ENCODE results near the gene NNMT.
A peak's percentile ranks its signal among the peaks of the same experiment; 100 is the strongest.
"Not testable (repeated sequence)": the region's sequence is repeated elsewhere in the genome, so short reads cannot be mapped to it uniquely, and the experiment has no call there.

NNMT gene

DNA sequence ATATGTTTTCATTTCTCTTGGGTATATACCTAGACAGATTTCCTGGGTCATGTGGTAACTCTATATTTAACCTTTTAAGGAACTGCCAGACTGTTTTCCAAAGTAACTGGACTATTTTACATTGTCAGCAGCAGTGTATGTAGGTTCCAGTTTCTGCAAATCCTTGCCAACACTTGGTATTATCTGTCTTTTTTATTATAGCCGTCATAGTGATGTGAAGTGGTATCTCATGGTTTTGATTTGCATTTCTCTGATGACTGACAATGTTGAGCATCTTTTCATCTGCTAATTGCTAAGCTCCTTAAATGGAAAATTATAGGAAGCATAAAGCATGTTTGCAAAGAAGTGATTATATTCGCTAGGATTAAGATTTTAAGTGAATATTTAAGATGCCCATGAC is 13.9 kb downstream of the NNMT start:
- DNase-seq (ENCODE audit: low spot score): no peak

DNA sequence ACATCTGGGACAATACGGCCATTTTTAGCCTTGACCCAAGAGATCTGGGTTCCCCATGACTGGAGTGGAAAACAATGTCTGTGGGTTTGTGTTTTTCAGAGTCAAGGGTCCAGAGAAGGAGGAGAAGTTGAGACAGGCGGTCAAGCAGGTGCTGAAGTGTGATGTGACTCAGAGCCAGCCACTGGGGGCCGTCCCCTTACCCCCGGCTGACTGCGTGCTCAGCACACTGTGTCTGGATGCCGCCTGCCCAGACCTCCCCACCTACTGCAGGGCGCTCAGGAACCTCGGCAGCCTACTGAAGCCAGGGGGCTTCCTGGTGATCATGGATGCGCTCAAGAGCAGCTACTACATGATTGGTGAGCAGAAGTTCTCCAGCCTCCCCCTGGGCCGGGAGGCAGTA is 15.7 kb downstream of the NNMT start:
- DNase-seq (ENCODE audit: low spot score): no peak

DNA sequence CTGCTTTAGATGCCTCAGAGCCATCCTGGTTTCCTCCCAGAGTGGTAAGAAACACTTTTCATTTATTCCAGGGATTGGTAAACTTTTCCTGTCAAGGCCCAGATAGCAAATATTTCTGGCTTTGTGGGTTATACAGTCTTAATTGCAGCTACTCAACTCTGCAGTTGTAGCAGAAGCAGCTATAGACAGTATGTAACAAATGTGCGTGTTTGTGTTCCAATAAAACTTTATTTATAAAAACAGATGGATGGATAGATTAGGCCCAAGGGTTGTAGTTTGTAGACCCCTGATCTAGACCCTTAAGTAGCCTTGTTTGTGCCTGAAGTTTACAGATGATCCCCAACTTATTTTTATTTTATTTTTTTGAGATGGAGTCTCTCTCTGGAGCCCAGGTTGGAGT is 17.9 kb downstream of the NNMT start:
- DNase-seq (ENCODE audit: low spot score): no peak

DNA sequence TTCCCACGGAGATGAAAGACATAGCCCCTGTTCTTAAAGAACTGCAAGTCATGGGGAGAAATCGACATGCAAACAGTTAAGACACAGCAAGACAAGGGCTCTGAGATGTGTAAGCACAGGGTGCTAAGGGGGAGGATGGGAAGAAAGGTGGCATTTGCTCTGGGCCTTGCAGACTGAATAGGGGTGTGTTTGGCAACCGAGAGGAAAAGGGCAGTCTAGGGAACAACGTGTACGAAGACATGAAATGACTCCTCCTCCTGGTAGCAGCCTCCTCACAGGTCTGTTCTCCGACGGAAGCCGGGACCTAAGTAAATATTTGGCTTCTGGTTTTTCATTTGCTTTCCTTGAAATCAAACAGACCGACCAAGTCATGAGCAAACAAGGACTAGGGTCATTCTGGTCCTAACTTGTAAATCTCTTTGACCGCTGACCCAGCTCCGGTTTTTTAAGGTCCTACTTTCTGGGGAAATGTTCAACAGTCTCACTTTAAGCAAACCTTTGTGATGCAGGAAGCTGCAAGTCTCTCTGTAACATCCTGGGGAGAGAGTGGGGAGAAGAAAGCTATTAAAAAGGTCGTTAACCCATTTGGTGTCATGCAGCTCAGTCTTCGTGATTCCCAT is 19.7 kb downstream of the NNMT start:
- no peak for DNase-seq (ENCODE audit: low spot score)

DNA sequence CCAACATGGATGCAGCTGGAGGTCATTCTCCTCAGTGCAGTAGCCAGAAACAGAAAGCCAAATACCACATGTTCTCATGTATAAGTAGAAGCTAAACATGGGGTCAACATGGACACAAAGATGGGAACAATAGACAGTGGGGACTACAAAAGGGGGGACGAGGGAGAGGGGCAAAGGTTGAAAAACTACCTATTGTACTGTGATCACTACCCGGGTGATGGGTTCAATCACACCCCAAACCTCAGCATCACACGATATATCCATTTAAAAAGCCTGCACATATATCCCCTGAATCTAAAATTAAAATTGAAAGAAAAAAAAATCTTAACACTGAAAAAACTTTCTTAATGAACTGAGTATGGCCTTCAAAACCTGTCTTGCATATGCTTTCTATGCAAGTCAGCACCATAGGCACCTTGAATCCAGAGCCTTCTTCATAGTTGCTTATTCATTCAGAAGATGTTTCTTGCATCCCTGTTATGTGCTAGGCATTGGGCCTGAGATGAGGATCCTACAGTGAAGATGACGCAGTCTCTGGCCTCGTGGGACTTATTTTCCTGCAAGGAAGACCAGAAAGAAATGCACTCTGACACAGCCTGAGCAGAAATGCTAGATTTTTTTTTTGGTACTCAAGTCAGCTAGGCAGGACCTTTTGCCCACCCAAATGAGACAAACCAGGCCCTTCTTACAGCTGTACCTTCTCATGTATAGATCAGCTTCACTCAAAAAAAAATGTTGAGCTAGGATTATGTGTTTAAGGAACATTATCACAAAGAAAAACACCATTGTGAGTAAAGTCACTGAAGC is 21.0 kb downstream of the NNMT start:
- DNase-seq (ENCODE audit: low spot score): no peak

DNA sequence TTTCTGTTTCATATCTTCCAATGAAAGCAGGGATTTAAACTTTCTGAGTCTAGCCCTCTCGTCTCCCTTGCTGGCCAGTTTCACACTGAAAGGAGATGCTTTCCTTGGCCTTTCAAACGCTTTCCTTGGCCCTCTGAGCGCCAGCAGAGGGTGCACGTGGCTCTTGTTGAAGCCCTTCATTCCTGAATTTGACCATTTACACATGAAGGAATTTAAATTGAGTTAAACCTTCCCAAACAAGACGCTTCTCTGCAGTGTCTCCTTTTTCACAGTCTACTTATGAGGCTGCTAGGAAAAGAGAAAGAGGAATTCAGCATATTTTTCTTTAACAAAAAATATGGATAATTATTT is 21.6 kb downstream of the NNMT start:
- no peak for DNase-seq (ENCODE audit: low spot score)

DNA sequence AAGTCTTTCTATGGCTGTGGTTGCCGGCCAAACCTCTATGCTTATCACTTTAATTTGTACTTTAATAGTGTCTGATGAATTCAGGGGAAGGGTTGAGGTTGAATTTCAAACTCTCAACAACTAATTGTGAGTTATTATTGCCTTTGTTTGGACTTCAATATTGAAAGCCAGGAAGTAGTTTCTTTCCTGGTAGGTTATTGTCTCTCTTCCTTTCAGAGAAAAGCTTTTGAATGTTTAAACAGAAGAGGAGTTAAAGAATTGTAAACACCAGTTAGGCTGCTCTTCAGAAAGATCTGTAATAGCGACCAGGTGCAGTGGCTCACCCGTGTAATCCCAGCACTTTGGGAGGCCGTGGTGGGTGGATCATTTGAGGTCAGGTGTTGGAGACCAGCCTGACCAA is 22.2 kb downstream of the NNMT start:
- DNase-seq (ENCODE audit: low spot score): no peak

DNA sequence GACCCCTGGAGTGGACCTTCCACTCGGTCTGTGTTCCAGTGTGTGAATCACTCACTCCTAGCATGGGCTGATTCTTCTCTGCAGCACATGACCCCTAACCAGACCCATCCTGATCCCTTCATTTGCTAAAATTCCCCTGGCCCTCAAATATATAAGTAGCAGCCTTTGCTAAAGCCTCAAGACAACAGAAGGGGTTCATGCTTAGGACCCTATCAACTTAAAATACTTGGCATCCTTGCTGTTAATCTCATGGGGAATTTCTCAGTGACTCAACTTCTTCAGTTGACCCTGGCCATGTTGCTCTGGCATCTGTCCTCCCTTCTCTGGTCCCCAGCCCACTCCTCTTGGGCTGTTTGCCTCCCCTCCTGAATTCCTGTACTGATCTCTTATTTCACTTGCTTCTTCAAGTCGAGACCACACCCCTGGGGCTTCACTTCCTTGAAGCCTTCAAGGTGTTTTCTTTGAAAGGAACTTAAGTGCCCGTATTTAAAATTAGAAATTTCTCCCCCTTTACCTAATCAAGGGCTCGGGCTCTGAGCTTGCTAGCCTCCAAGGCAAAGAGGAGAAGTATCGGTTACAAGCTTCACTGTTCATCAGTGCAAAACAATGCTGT is 23.6 kb downstream of the NNMT start:
- DNase-seq (ENCODE audit: low spot score): no peak

DNA sequence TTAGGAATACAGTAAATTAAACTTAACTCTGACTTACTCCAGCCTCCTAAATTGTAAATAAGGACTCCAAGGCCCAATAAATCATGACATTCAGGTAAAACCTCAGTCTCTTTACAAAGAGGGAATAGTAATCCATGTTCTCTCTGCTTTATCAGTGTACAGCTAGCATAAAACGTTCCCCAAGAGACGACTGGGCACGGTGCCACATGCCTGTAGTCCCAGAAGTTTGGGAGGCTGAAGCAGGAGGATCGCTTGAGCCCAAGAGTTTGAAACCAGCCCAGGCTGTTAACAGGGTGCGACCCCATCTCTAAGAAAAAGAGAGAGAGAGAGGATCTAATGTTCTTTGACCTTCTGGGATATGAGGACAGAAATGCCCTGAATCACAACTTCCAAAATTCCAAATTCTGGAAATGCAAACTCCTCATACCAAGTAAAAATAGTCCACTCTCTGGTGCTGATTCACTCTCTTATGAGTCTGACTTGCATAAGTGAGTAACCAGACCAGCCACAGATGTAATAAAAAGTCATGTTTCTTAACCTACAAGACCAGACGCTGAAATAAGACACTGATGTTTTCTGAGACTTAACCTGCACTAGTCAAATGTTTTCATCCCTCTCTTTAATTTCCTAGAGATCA is 25.5 kb downstream of the NNMT start:
- no peak for DNase-seq (ENCODE audit: low spot score)

DNA sequence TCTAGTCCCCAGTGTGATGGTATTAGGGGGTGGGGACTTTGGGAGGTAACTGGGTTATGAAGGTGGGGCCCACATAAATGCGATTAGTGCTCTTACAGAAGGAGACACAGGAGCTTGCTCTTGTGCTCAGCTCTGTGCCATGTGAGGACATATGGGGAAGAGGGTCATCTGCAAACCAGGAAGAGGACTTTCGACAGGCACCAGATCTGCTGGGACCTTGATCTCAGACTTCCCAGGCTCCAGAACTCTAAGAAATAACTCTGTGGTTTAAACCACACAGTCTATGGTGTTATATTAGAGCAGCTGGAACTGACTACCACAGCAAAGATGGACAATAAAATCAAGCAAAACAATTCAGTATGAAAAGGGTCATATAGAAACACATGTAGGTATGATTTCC is 26.7 kb downstream of the NNMT start:
- DNase-seq (ENCODE audit: low spot score): no peak

DNA sequence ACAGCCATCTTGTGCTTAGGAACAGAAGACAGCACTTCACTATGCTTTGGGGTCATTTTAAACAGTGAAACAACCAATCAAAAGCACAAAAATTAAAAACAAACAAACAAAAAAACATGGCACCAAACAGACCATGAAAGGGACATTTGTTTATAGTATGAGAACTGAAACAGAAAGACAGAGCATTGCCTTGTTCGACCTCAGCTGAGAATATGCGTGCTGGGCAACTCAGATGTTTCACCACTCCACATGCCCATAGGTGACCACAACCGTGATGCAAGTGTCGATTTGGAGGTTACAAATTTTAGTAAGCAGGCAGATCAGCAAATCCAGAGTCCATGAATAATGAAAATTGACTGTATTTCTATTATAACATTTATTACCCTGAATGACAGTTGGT is 30.0 kb downstream of the NNMT start:
- DNase-seq (ENCODE audit: low spot score): no peak

DNA sequence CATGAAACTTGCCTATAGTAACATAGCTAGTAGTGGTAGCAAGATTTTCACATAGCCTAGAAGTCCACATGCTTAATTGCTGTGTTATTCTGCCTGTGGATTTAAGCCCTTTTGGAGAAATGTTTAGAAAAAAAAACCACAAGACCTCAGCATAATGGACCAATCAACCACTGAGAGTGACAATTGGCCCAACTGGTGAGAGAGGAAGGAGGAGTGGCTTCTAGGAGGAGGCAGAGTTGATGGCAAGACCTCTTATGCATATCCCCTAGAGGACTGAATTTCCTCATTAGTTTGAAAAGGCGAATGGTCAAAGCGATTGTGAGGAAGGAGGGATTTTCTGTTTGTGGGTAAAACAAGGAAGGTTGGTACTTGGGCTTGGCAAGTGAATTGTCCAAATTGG is 30.6 kb downstream of the NNMT start:
- no peak for DNase-seq (ENCODE audit: low spot score)

DNA sequence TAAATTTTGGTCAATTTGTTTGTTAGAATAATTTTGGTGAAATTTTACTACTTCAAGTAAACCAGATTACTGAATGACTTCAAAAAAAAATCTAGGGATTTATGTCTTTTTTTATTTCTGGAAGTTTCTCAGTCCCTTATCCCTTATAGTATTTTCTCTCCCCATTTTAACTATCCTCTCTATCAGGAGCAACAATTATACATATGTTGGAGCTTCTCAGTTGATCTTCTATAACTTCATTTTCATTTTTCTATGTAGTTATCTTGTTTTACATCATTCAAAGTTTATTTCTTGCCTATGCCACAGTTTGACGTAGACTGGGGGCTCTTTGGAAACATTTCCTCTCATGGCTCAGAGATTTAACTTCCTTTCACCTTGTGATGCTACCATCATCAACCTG is 34.2 kb downstream of the NNMT start:
- DNase-seq (ENCODE audit: low spot score): no peak

DNA sequence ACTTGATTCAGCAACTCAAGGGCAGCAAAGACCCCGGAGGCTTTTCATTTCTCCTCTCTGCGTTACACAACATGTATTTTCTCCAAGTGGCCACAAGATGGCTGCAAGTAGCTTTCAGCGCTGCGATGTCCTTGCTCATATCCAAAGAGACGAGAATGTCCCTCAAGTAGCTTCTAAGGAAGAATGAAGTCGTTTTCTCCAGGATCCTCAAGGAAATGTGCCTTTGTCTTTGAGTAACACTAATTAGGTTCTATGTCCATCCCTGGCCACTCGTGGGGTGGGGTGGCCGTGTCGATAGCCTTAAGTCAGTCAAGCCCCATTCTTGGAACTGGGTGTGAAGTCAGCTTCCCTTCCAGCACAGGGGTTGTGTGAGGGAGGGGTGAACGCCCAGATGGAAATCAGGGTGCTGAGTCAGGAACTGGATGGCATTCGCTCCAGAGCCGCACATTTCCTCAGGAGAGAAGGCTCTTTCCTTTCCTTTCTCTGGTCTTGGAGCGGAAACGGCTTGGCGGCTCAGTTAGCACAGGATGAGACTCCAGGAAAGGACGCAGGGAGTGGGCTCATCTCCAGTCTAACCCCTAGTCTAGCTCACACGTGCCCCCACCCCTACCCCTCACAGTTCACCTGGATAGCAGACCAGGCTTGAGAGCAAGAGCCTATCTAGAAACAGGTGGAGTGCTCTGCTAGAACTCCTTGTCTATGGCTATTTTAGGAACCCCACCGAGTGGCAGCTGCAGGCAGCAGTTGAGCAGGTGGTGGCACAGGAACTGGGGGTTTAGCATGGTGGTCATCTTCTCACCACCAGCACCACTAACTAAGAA is 44.3 kb downstream of the NNMT start:
- DNase-seq (ENCODE audit: low spot score): peak; percentile 32

DNA sequence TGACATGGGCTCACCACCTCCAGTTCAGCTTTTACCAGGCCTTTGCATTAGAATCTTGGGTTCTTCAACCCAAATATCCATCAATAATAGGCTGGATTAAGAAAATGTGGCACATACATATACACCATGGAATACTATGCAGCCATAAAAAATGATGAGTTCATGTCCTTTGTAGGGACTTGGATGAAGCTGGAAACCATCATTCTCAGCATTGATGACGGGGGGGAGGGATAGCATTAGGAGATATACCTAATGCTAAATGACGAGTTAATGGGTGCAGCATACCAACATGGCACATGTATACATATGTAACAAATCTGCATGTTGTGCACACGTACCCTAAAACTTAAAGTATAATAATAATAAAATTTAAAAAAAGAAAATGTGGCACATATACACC is 45.5 kb downstream of the NNMT start:
- not testable (repeated sequence) for DNase-seq (ENCODE audit: low spot score)

DNA sequence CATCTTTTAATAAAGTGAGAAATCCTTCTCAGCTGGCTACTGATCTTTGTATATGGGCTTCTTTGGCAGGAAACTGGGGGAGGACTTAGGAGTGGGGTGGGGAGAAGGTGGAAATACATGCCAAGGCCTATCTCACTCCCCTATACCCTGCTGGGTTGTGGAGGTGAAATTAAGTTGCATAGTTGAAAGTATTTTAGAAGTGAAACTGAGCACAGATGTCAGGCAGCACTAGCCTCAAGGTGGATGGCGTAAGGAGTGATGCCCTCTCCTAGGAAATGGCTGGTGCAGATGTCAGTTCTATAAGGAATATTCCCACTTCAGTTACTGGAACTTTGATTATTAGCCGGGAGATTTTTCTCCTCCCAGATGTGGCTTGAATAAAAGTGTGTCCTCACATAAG is 46.3 kb downstream of the NNMT start:
- DNase-seq (ENCODE audit: low spot score): no peak

DNA sequence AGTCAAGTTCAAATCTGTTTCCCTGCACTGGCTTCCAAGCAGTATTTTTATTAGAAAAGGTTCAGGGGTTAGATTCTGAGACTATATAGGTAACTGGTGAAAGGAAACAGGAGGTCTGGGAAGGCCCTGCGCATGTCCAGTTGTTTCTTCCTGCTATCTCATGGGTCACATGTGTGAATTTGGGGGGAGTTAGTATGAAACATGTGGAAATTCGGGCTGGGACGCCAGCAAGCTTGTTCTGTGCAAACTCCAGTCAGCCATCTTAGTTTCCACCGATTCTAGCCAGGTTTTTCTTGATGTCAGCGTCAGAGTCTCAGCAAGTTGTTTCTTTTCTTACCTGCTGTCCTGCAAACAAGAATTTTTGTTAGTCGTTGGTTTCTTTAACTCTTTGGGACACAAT is 46.8 kb downstream of the NNMT start:
- DNase-seq (ENCODE audit: low spot score): no peak

DNA sequence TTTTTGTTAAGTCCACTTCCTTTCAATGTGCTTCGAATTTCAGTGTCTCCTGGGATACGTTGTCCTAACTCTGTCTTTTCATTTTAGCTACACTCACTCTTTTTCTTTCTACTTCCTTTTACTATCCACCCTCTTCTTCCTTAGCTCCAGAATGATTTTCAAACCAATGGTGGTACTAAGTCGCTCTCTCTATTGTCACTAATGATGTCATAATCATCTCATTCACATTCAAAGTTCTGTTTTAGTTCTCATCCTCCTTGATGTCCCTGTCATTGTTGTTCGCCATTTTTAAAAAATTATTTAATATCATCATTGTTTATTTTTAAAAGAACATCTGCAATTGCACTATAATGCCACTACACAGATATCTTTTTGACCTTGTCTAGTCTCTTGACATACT is 47.3 kb downstream of the NNMT start:
- no peak for DNase-seq (ENCODE audit: low spot score)

DNA sequence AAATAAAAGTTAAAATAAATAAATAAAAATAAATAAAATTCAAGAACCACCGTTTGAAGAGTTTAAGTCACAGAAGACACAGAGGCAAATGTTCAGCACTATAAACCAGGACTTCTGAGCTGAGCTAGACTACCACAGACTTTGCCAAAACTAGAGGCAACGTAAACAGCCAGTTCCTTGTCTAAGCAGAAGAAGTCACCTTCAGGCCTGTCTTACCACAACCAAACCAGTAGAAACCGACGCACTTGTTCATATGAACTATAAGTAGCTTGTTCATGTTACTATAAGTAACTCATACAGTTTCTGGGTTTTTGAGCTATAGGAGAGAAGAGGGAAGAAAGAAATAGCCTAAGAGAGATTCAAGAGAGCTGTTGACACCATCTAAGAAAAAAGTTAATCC is 48.3 kb downstream of the NNMT start:
- no peak for DNase-seq (ENCODE audit: low spot score)

DNA sequence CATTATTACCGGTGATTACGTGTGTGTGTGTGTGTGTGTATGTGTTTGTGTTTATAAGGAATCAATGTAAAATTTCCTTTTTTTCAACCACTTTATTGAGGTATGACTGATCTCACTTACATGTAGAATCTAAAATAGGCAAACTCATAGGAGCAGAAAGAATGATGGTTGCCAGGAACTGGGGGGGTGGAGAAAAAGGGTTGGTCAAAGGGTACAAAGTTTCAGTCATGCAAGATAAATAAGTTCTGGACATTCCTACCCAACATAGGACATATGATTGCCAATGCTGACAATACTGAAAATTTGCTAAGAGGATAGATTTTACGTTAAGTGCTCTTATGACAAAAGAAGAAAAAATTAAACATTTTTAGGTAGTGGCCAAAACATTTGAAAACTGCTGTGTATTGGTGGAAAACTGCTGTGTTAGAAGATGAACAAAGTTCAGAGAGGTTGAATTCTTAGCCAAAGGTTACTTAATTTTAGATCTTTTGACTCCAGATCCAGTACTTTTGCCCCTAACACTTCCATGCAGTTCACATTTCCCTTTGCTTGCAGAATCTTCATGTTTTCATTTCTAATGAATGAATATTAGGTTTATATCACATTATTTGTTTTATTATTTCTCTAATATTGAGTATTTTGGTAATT is 49.5 kb downstream of the NNMT start:
- no peak for DNase-seq (ENCODE audit: low spot score)

DNA sequence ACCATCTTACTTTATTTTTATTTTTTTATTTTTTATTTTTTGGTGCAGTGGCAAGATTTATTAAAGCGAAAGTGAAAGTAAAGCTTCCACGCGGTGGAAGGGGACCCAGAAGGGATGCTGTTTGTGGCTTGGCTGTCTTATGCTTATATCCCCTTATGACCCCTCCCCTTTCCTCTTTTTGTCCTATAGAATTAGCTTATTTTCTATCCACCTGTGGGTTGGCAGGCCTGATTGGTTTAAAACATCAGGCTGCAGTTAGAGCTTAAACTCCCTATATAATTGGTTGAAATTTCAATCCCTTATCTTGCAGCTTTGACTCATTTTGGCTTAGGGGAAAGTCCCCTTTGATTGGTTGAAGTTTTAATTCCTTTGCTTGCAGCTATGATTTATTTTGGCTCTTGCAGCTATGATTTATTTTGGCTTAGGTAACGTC is 50.5 kb downstream of the NNMT start:
- DNase-seq (ENCODE audit: low spot score): no peak
